Loucy (cell line): ENCODE measurements around the gene FAM222A.

Experiments used
- CTCF ChIP-seq: fragments of 200-600 bp; sonication (generic); conservative IDR thresholded peaks from 2 replicates; pipeline ENCODE4 v1.5.1; 2014; ENCODE audit warnings: mild to moderate bottlenecking, antibody characterized with exemption, low read length
- EZH2phosphoT487 ChIP-seq: fragments of 200-600 bp; IDR thresholded peaks from 2 replicates; pipeline ENCODE4 v1.6.1; 2018; ENCODE audit warnings: antibody characterized with exemption, mild to moderate bottlenecking, moderate library complexity, borderline replicate concordance

DNA sequence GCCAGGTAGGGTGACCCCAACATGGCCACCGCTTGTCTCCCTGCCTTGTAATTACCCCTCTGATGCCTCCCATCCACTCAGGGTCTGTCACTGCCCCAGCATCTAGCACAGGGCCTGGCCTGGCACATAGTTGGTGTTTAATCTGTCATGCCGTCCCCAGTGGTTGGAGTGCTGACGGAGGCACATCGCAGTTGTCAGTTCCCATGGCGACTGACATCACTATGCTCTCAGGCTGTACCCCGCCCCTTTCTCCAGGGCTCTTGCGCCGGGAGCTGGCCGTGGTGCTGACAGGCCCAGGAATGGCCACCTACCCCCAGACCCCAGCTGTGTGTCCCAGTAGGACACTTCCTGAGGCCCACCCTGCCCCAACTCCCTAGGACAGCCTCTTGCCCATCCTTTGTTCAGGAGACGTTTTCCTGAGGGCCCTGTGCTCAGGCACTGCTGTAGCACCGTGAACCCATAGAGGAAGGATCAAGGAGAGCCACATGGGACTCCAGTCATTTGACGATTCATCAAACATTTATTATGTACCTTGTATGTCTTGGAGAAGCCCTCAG lies 23.0 kb downstream of the FAM222A start:
- TF ChIP-seq CTCF (no peak), EZH2phosphoT487 (no peak)
